SK-MEL-5 (cell line): ENCODE data around the gene SIGLEC11. TPM values are rescaled to one million over a fixed set of nuclear protein-coding genes. Genes with fewer than 3 reads are reported as not detected.

Experiments used
- total RNA-seq: library from RNA; depleted of rRNA; stranded (reverse); fragments of >200 nt; shearing (Covaris generic); gene quantifications from 2 replicates; pipeline ENCODE4 v1.2.3, GENCODE V29; 2014; rRNA removed

Gene SIGLEC11
- total RNA-seq, 1 experiment from 2014 or later, result not detected

Other genes with a start within 250 kb of the SIGLEC11 start
- not detected in 2 replicates for gene TSKS, start 197.9 kb downstream of the SIGLEC11 start, total RNA-seq
- gene AP2A1, start 194.2 kb downstream of the SIGLEC11 start, total RNA-seq, result 23.1 and 29.0 TPM in 2 replicates
- 29.2 and 31.0 TPM in 2 replicates for gene FUZ, start 147.9 kb downstream of the SIGLEC11 start, total RNA-seq
- gene MED25, start 142.9 kb downstream of the SIGLEC11 start, total RNA-seq, result 7.8 and 8.2 TPM in 2 replicates
- gene PTOV1, start 110.0 kb downstream of the SIGLEC11 start, total RNA-seq, result 45.9 and 58.8 TPM in 2 replicates
- 33.8 and 35.9 TPM in 2 replicates for gene PNKP, start 93.6 kb downstream of the SIGLEC11 start, total RNA-seq
- gene AKT1S1, start 83.8 kb downstream of the SIGLEC11 start, total RNA-seq, result 6.2 and 6.4 TPM in 2 replicates
- 3.5 and 5.6 TPM in 2 replicates for gene TBC1D17, start 83.5 kb downstream of the SIGLEC11 start, total RNA-seq
- gene IL4I1, start 64.3 kb downstream of the SIGLEC11 start, total RNA-seq, result 0.13 TPM in 1 of 2 replicates, not detected in the other
- gene ATF5, start 32.0 kb downstream of the SIGLEC11 start, total RNA-seq, result 4.0 and 4.7 TPM in 2 replicates
- 39.6 and 39.9 TPM in 2 replicates for gene NUP62, start 31.7 kb downstream of the SIGLEC11 start, total RNA-seq
- gene VRK3, start 64.2 kb upstream of the SIGLEC11 start, total RNA-seq, result 27.3 and 28.7 TPM in 2 replicates
- gene ZNF473, start 64.8 kb upstream of the SIGLEC11 start, total RNA-seq, result 11.1 and 14.5 TPM in 2 replicates
- not detected in 2 replicates for gene IZUMO2, start 202.1 kb upstream of the SIGLEC11 start, total RNA-seq
- gene MYH14, start 242.4 kb upstream of the SIGLEC11 start, total RNA-seq, result 15.1 and 22.2 TPM in 2 replicates